IMR-90 (cell line): ENCODE data around the gene NLRX1. TPM values are rescaled to one million over a fixed set of nuclear protein-coding genes. Genes with fewer than 3 reads are reported as not detected.
"Not testable (repeated sequence)": the region's sequence is repeated elsewhere in the genome, so short reads cannot be mapped to it uniquely, and the experiment has no call there.

Experiments
- ATAC-seq: fragments of 200-7000 bp; cut with Tn5 transposase; 2 replicates; pipeline ENCODE4 v1.9.1; 2020; ENCODE audit warnings: low read depth, mild to moderate bottlenecking, moderate library complexity
- BruUV-seq: library from RNA; stranded (reverse); fragments of 400-500 nt; replicated peaks from 2 replicates; lab custom pipeline; 2021; lab: Mats Ljungman, UMichigan
- CTCF ChIA-PET: fragments of 300-600 bp; formaldehyde crosslinking; extraction: SDS; loops from one replicate; lab custom pipeline; 2021; ENCODE audit warnings: antibody characterized with exemption; lab: Yijun Ruan, JAX
- POLR2A ChIA-PET: fragments of 300-600 bp; sonication (Branson Sonifier 250); formaldehyde crosslinking; loops from one replicate; lab custom pipeline; 2022; ENCODE audit warnings: antibody characterized with exemption; ENCODE audit not compliant: unreplicated experiment; lab: Charles Lee
- DNase-seq: peaks from one replicate; pipeline ENCODE4 v3.0.0; 2013
- H2AFZ ChIP-seq: replicated peaks from 2 replicates; pipeline ENCODE3; 2013; ENCODE audit warnings: low read length, mild to moderate bottlenecking; ENCODE audit not compliant: poor library complexity
- H2AK5ac ChIP-seq: 2 replicates; pipeline ENCODE4 v1.6.1; 2013; ENCODE audit warnings: low read depth, low read length, inconsistent platforms
- H2AK9ac ChIP-seq: replicated peaks from 2 replicates; pipeline ENCODE3; 2013; ENCODE audit warnings: mild to moderate bottlenecking, low read depth, low read length, moderate library complexity; ENCODE audit not compliant: poor library complexity
- H2BK120ac ChIP-seq: 2 replicates; pipeline ENCODE4 v1.6.1; 2013; ENCODE audit warnings: low read depth, low read length, inconsistent platforms
- H2BK15ac ChIP-seq: 3 replicates; pipeline ENCODE4 v1.6.1; 2013; ENCODE audit warnings: low read depth, low read length, inconsistent platforms
- H2BK20ac ChIP-seq: 2 replicates; pipeline ENCODE4 v1.6.1; 2013; ENCODE audit warnings: low read depth, mild to moderate bottlenecking, inconsistent platforms, low read length, moderate library complexity
- H2BK5ac ChIP-seq: 2 replicates; pipeline ENCODE4 v1.6.1; 2013; ENCODE audit warnings: mild to moderate bottlenecking, low read depth, low read length, inconsistent platforms; ENCODE audit not compliant: poor library complexity, severe bottlenecking
- H3K14ac ChIP-seq: replicated peaks from 2 replicates; pipeline ENCODE4 v1.6.1; 2013; ENCODE audit warnings: low read depth, low read length, inconsistent platforms
- H3K18ac ChIP-seq: 2 replicates; pipeline ENCODE4 v1.6.1; 2013; ENCODE audit warnings: low read depth, low read length, control low read depth
- H3K23ac ChIP-seq: 2 replicates; pipeline ENCODE4 v1.6.1; 2013; ENCODE audit warnings: low read depth, low read length, inconsistent platforms
- H3K27ac ChIP-seq: 2 replicates; pipeline ENCODE4 v1.5.1; 2013; ENCODE audit warnings: mild to moderate bottlenecking, control low read depth, low read length; ENCODE audit not compliant: insufficient read depth
- H3K27me3 ChIP-seq: 2 replicates; pipeline ENCODE4 v1.6.1; 2013; ENCODE audit warnings: low read length; ENCODE audit not compliant: control insufficient read depth, insufficient read depth
- H3K36me3 ChIP-seq: 2 replicates; pipeline ENCODE4 v1.6.1; 2013; ENCODE audit warnings: low read length, mixed read lengths; ENCODE audit not compliant: control insufficient read depth, insufficient read depth
- H3K4ac ChIP-seq: 2 replicates; pipeline ENCODE4 v1.6.1; 2013; ENCODE audit warnings: low read depth, low read length, inconsistent platforms
- H3K4me1 ChIP-seq: 2 replicates; pipeline ENCODE4 v1.6.1; 2013; ENCODE audit warnings: low read length, mixed read lengths; ENCODE audit not compliant: control insufficient read depth, insufficient read depth
- H3K4me2 ChIP-seq: 2 replicates; pipeline ENCODE4 v1.6.1; 2013; ENCODE audit warnings: low read depth, mild to moderate bottlenecking, control low read depth, low read length, moderate library complexity
- H3K4me3 ChIP-seq: 2 replicates; pipeline ENCODE4 v1.5.1; 2013; ENCODE audit warnings: low read depth, mild to moderate bottlenecking, control low read depth, low read length, moderate library complexity; ENCODE audit not compliant: insufficient read depth
- H3K56ac ChIP-seq: 2 replicates; pipeline ENCODE4 v1.6.1; 2013; ENCODE audit warnings: low read length, inconsistent platforms; ENCODE audit not compliant: insufficient read depth; ENCODE audit errors: extremely low read depth
- H3K79me1 ChIP-seq, 2 experiments: 2 replicates each; pipeline ENCODE4 v1.6.1; 2013; ENCODE audit warnings: low read length in 2 of 2, inconsistent platforms in 1 of 2, low read depth in 1 of 2
- H3K9ac ChIP-seq: 2 replicates; pipeline ENCODE4 v1.6.1; 2013; ENCODE audit warnings: low read depth, low read length, control low read depth
- H3K9me1 ChIP-seq: 2 replicates; pipeline ENCODE4 v1.6.1; 2013; ENCODE audit warnings: low read length, inconsistent platforms; ENCODE audit not compliant: insufficient read depth
- H3K9me3 ChIP-seq: 2 replicates; pipeline ENCODE4 v1.6.1; 2013; ENCODE audit warnings: low read length; ENCODE audit not compliant: control insufficient read depth, insufficient read depth
- H4K20me1 ChIP-seq: 2 replicates; pipeline ENCODE4 v1.6.1; 2013; ENCODE audit warnings: low read length, inconsistent platforms; ENCODE audit not compliant: insufficient read depth
- H4K5ac ChIP-seq: 2 replicates; pipeline ENCODE4 v1.6.1; 2013; ENCODE audit warnings: mild to moderate bottlenecking, low read depth, low read length, control low read depth
- H4K8ac ChIP-seq, 2 experiments: 2 replicates each; pipeline ENCODE4 v1.6.1; 2013; ENCODE audit warnings: low read depth in 2 of 2, low read length in 2 of 2, control low read depth in 1 of 2, inconsistent platforms in 1 of 2
- H4K91ac ChIP-seq: 2 replicates; pipeline ENCODE4 v1.6.1; 2013; ENCODE audit warnings: low read depth, low read length, inconsistent platforms; ENCODE audit not compliant: insufficient read depth
- WGBS, 2 experiments: methylation state at CpG; one replicate each; pipeline versions ENCODE4 v1.1.5 to v1.1.7; 2013; ENCODE audit warnings: missing lambda C conversion rate in 2 of 2; ENCODE audit not compliant: insufficient read length in 1 of 2; ENCODE audit errors: extremely low coverage in 2 of 2; 5-methylcytosine and 5-hydroxymethylcytosine counted together
- dilution Hi-C: fragments of 300-500 bp; cut with HindIII; formaldehyde crosslinking; loops from one replicate; pipeline ENCODE4 v1.14.3; 2018; ENCODE audit warnings: low sequenced_read_pairs; ENCODE audit not compliant: unreplicated experiment
- in situ Hi-C: fragments of 300-500 bp; cut with MboI; formaldehyde crosslinking; loops from 3 replicates; pipeline ENCODE4 v1.14.3; 2019; ENCODE audit warnings: low sequenced_read_pairs, inconsistent platforms, mixed read lengths
- intact Hi-C: fragments of 100-400 bp; cut with micrococcal nuclease; formaldehyde crosslinking; loops from 2 replicates; pipeline ENCODE4 v1.10.0; 2022
- polyA plus RNA-seq, 3 experiments: library from polyadenylated mRNA; depleted of rRNA; stranded (reverse); fragments of >200 nt; gene quantifications; 2 replicates each; pipeline ENCODE4 v1.2.3, GENCODE V29; 2012; ENCODE audit warnings: low replicate concordance in 1 of 3
- total RNA-seq: library from RNA; depleted of rRNA; stranded (reverse); fragments of >200 nt; gene quantifications from 2 replicates; pipeline ENCODE4 v1.2.3, GENCODE V29; 2012

Gene NLRX1
- total and polyA plus RNA-seq, 2 of the 4 experiments (the other 2 are of a cell fraction) = 3.0 to 4.9 TPM

GRCh38 chr11:119191265-119191664 lies 22.7 kb downstream of the NLRX1 start:
- not testable (repeated sequence) for BruUV-seq, H3K79me1 ChIP-seq
- WGBS, 2 experiments = 72% methylated on average over 5 of the region's 14 CpGs; no CpG with 5 or more reads in 1 of the 2 experiments

More at GRCh38 chr11:119191265-119191664, 22.7 kb downstream of the NLRX1 start:
- H3K14ac ChIP-seq, H3K36me3 ChIP-seq, H3K23ac ChIP-seq, H3K4me2 ChIP-seq, in situ Hi-C loops, dilution Hi-C loops, CTCF ChIA-PET, H2AK5ac ChIP-seq, intact Hi-C loops, H3K4me1 ChIP-seq, H2BK15ac ChIP-seq, H3K27ac ChIP-seq, H4K91ac ChIP-seq, H3K9me3 ChIP-seq, H2BK5ac ChIP-seq, H2BK120ac ChIP-seq, H3K18ac ChIP-seq, ATAC-seq, H4K20me1 ChIP-seq, H3K56ac ChIP-seq, H2AFZ ChIP-seq, H2BK20ac ChIP-seq, H3K4me3 ChIP-seq, H2AK9ac ChIP-seq, H3K9ac ChIP-seq, H3K4ac ChIP-seq, H4K8ac ChIP-seq, H4K5ac ChIP-seq, H3K9me1 ChIP-seq, DNase-seq: not testable (repeated sequence)
- POLR2A ChIA-PET = interaction anchor here (1.1 kb wide), 1 partner anchor 13 kb away, joined by 4 read pairs; no protein-coding TSS in a partner anchor
- H3K27me3 ChIP-seq = peaks cover 27% of the 10 kb centered on the region
